Psoas muscle (tissue), 8 donors: ENCODE data around the gene CCDC188. TPM values are rescaled to one million over a fixed set of nuclear protein-coding genes. Genes with fewer than 3 reads are reported as not detected.
A peak's percentile ranks its signal among the peaks of the same experiment; 100 is the strongest.

Experiments used
- ATAC-seq, 4 donors: fragments of 200-7000 bp; cut with Tn5 transposase; one replicate each; pipeline ENCODE4 v1.9.1; 2020; ENCODE audit warnings: moderate library complexity in 3 of 4, mild to moderate bottlenecking in 2 of 4
- DNase-seq, 2 donors: peaks; one replicate each; pipeline ENCODE4 v3.0.0-alpha.2; 2020
- H3K27ac ChIP-seq: fragments of 200-600 bp; one replicate; pipeline ENCODE4 v1.8.0; 2022
- H3K27me3 ChIP-seq, 3 donors: fragments of 200-600 bp in 1 of 3; one replicate each; pipeline versions ENCODE4 v1.6.1 to v1.8.0; 2013 to 2022; ENCODE audit warnings: low read length in 2 of 3, mild to moderate bottlenecking in 2 of 3, moderate library complexity in 1 of 3; ENCODE audit not compliant: insufficient read depth in 3 of 3
- H3K36me3 ChIP-seq, 2 donors: fragments of 200-600 bp in 1 of 2; one replicate each; pipeline versions ENCODE4 v1.6.1 to v1.8.0; 2013 to 2022; ENCODE audit warnings: low read depth in 1 of 2, mild to moderate bottlenecking in 1 of 2, moderate library complexity in 1 of 2; ENCODE audit not compliant: insufficient read depth in 1 of 2
- H3K4me1 ChIP-seq: fragments of 200-600 bp; one replicate; pipeline ENCODE4 v1.8.0; 2022
- H3K4me3 ChIP-seq: fragments of 200-600 bp; one replicate; pipeline ENCODE4 v1.8.0; 2022; ENCODE audit warnings: mild to moderate bottlenecking
- H3K9me3 ChIP-seq: fragments of 200-600 bp; one replicate; pipeline ENCODE4 v1.8.0; 2022
- WGBS, 3 donors: extraction: QIAGEN DNeasy Blood & Tissue Kit; methylation state at CpG; one replicate each; pipeline versions ENCODE4 v1.1.6 to v1.1.7; 2013; 5-methylcytosine and 5-hydroxymethylcytosine counted together
- intact Hi-C, 2 donors: fragments of 100-400 bp; cut with DNase I; formaldehyde crosslinking; loops; one replicate each; pipeline versions ENCODE4 v1.11.0 to v1.14.2; 2022
- polyA plus RNA-seq, 3 donors: library from polyadenylated mRNA; stranded (reverse); fragments of 200-250 nt; gene quantifications; one replicate each; pipeline ENCODE4 v1.2.3, GENCODE V29; 2013
- total RNA-seq, 4 donors: library from RNA; stranded (reverse); fragmentation: NEBNext Ultra II Directional in 2 of 4; extraction: Animal tissue kit (Norgen Biotek cat#: 25700) in 2 of 4; gene quantifications; one replicate each; pipeline versions ENCODE4 v1.2.1 to v1.2.4, GENCODE V29; 2021 to 2023
- TF ChIP-seq, protein P1 (sequence below): fragments of 200-600 bp; IDR thresholded peaks from one replicate; pipeline ENCODE4 v1.8.0; 2022; ENCODE audit warnings: antibody characterized with exemption
- donor health status: healthy with polysubstance abuse.
- donor health status: DM: no; HTN: no; CAD: no; lungs with moderate emphysema.
- donor health status: Bipolar disorder and iron deficiency.
- donor health status: healthy.
- donor health status: DM: yes; HTN: yes; CAD: no.
- donor health status: DM: no; HTN: no; CAD: no.
- donor health status: DM: no; HTN: no; CAD: no.
- donor health status: DM: yes; HTN: yes; CAD: no.

Gene CCDC188
- total and polyA plus RNA-seq, 7 donors = 0.09 to 0.38 (median 0.17) TPM; not detected in 2

DNA sequence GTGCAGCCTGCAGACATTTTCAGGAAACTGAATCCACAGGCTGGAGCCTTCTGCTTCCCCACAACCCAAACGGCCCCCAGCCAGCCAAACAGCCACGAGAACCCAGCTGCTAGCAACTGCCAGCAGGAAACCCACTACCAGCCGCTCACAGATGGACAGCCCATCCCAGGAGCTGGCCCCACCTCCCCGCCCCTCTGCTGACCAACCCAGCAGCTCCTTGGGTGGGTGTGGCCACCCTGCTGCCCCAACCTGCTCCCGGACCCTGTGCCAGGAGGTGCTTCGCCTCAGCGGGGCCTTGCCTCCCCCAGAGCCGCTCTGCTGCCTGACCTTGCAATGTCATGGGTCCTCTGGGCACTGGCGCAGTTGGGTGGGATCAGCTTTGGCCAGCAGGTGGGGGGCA, 8.2 kb upstream of the CCDC188 start:
- H3K4me1 ChIP-seq = no peaks in the 10 kb centered on the region
- ATAC-seq = no peak

DNA sequence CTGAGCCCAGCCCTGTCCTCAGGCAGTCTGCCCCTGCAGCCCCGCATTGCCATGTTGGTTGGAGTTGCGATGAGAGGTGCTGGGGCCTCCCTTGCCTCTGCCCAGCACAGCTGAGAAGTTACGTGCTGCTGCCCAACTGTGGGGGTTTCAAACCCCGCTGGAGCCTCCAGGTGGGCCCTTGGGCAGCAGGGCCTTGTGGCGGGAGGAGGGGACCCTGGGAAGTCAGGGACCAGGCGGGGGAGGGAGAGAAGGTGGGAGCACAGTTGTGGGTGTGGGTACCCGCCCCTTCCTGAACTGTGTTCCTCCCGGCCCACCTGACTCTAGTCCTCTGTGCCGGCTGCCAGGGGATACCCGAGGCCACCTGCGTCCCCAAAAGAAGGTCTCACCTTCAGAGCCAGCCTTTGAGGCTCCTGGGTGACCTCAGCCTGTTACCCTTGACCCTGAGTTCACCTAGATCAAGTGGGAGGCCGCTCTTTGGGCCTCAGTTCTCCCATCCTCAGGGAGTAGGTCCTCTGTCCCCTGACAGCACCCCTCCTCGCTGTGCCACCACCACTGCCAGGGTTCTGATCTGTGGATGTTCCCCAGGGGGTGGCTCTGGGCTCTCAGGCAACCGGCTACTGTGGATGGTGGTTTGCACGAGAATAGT, 7.7 kb upstream of the CCDC188 start:
- H3K27me3 ChIP-seq = no peaks in the 10 kb centered on the region
- intact Hi-C loops = no loop called here

More for the DNA sequence above, 8.2 kb upstream of the CCDC188 start:
- no peak for DNase-seq
- intact Hi-C loops = no loop called here
- Histone ChIP-seq H3K36me3 (no peaks in the 10 kb centered on the region), H3K9me3 (no peaks in the 10 kb centered on the region), H3K27me3 (no peaks in the 10 kb centered on the region), H3K27ac (no peak overlapping the region), H3K4me3 (no peak overlapping the region)
- 49 to 73% (median 58%) methylated on average over 8 to 9 of the region's 9 CpGs for WGBS, 3 donors
- TF ChIP-seq, protein P1, sequence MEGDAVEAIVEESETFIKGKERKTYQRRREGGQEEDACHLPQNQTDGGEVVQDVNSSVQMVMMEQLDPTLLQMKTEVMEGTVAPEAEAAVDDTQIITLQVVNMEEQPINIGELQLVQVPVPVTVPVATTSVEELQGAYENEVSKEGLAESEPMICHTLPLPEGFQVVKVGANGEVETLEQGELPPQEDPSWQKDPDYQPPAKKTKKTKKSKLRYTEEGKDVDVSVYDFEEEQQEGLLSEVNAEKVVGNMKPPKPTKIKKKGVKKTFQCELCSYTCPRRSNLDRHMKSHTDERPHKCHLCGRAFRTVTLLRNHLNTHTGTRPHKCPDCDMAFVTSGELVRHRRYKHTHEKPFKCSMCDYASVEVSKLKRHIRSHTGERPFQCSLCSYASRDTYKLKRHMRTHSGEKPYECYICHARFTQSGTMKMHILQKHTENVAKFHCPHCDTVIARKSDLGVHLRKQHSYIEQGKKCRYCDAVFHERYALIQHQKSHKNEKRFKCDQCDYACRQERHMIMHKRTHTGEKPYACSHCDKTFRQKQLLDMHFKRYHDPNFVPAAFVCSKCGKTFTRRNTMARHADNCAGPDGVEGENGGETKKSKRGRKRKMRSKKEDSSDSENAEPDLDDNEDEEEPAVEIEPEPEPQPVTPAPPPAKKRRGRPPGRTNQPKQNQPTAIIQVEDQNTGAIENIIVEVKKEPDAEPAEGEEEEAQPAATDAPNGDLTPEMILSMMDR = no peak

DNA sequence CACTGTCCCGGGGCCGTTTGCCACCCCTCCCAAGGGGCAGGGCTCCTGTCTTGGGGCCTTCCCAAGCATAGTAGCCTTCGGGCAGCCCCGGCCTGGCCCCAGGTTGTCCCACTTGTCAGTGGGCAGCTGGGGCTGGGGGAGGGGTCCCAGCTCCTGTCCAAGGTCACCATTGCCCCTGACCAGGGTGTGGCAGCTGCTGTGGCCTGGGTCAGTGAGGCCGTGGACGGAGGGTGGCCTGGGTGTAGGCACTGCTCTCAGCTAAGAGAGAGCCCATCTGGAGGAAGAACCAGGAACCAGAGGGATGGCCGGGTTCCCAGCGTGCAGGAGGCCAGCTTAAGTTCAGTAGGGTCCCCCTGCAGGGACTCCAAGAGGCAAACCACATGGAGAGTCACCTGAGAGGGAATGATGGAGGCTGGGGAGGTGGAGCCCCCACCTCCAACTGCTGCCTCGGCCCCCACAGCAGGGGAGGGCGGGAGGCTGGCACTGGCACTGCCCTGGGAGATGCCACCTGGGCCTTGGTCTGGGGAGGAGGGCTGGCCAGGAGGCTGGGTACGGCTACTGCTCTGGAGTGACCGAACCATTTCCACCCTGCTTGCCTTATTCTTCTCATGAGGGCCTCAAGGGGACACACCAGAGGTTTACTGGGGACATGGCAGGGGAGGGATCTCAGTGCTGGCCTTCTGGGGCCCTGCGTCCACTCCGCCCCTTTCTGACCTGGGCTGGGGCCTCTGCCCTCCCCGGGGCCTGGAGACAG, 6.8 kb upstream of the CCDC188 start:
- ATAC-seq (peak in 1 of 4 donors; percentile 14), DNase-seq (no peak)
- intact Hi-C loops = loop anchor here (1.0 to 2.0 kb wide), 3 partner anchors 111 to 128 kb away; partner anchors contain the start of gene RTN4R (in 1 of the 2)
- no peaks in the 10 kb centered on the region for H3K27me3 ChIP-seq
- WGBS, 3 donors = 53 to 58% (median 56%) methylated on average over 14 to 15 of the region's 15 CpGs
- H3K4me3 ChIP-seq = no peak overlapping the region
- H3K9me3 ChIP-seq = no peaks in the 10 kb centered on the region
- TF ChIP-seq, protein P1 = no peak
- no peaks in the 10 kb centered on the region for H3K4me1 ChIP-seq
- H3K27ac ChIP-seq = no peak overlapping the region
- H3K36me3 ChIP-seq = no peaks in the 10 kb centered on the region

More for the DNA sequence above, 7.7 kb upstream of the CCDC188 start:
- DNase-seq (no peak), ATAC-seq (no peak)
- TF ChIP-seq, protein P1 = no peak
- Histone ChIP-seq H3K4me1 (no peaks in the 10 kb centered on the region), H3K27ac (no peak overlapping the region), H3K9me3 (no peaks in the 10 kb centered on the region), H3K36me3 (no peaks in the 10 kb centered on the region), H3K4me3 (no peak overlapping the region)
- WGBS, 3 donors = 74 to 85% (median 80%) methylated on average over 13 to 15 of the region's 15 CpGs

DNA sequence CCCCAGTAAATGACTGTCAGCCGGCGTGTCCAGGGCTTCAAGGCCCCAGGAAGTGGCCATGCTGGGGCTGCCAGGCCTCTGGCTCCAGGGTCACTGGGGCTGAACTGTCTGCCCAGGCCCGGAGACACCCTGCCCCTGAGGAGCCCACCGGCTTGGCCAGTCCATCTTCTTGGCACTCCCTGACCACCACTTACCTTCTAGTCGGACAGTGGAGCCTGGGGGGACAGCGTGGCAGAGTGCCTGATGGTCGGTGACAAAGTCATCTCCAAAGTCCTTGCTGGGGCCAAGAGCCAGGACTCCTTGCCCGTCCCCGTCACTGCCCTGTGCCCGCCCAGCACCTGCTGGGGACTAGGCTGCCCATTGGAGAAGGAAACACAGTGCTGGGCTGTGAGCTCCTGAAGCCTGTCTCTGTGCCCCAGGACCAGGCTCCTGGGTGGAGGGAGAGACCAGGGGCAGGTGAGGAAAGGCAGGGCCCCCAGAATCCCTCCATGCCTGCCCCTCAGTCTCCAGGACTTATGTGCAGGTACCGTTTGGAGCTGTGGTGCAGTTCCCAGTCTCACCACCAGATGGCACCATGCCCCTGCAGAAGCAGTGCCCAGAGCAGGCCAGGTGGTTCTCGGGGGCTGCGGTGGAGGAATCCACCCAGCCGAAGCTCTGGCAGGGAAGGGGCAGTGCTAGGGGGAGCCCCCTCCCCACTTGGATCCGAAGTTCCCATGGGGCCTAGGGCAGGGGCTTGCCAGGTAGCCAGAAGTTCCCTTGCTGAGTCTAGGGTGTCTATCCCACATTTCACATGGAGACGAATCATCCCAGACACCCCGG, 6.0 kb upstream of the CCDC188 start:
- ATAC-seq (peak; percentile 77 to 91 (median 88)), DNase-seq (peak; percentile 79 to 89)
- Histone ChIP-seq H3K4me1 (no peaks in the 10 kb centered on the region), H3K9me3 (no peaks in the 10 kb centered on the region), H3K36me3 (no peaks in the 10 kb centered on the region), H3K4me3 (no peak overlapping the region), H3K27ac (no peak overlapping the region), H3K27me3 (no peaks in the 10 kb centered on the region)
- intact Hi-C loops = loop anchor here (1.0 to 2.0 kb wide), 3 partner anchors 111 to 128 kb away; partner anchors contain the start of gene RTN4R (in 1 of the 2)
- WGBS, 3 donors = 33 to 39% (median 35%) methylated on average over 17 of the region's 17 CpGs
- TF ChIP-seq, protein P1 = peak; percentile 99
